Measurements from ENCODE around the gene PRAME.
"Not testable (repeated sequence)": the region's sequence is repeated elsewhere in the genome, so short reads cannot be mapped to it uniquely, and the experiment has no call there.

- not testable (repeated sequence) for TF ChIP-seq CTCF (conservative IDR thresholded peaks at IDR 0.05); EZH2 (IDR thresholded peaks at IDR 0.05; ENCODE audit: low read depth)
Observed at GRCh38 chr22:22532547-22533071, 26.5 kb downstream of the PRAME start.
